ENCODE data around the gene SNPH.
"Not testable (repeated sequence)": the region's sequence is repeated elsewhere in the genome, so short reads cannot be mapped to it uniquely, and the experiment has no call there.

The SNPH gene, protein sequence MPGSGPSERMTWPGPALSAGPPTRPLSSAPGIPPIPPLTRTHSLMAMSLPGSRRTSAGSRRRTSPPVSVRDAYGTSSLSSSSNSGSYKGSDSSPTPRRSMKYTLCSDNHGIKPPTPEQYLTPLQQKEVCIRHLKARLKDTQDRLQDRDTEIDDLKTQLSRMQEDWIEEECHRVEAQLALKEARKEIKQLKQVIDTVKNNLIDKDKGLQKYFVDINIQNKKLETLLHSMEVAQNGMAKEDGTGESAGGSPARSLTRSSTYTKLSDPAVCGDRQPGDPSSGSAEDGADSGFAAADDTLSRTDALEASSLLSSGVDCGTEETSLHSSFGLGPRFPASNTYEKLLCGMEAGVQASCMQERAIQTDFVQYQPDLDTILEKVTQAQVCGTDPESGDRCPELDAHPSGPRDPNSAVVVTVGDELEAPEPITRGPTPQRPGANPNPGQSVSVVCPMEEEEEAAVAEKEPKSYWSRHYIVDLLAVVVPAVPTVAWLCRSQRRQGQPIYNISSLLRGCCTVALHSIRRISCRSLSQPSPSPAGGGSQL

GRCh38 chr20:1266167-1266973 lies at the start of gene SNPH:
TSS of gene SNPH (plus strand) at chr20:1266294. CDS start at chr20:1296240, 29,946 bp downstream.
- Histone ChIP-seq H3K36me3 (ENCODE audit: insufficient read depth, low read length) (no peaks in the 10 kb centered on the region), H3K4me1 (ENCODE audit: insufficient read depth, low read length) (peaks cover 17% of the 10 kb centered on the region), H3K9me3 (ENCODE audit: control insufficient read depth, insufficient read depth, low read length) (no peaks in the 10 kb centered on the region), H3K9ac (ENCODE audit: low read depth, low read length) (peak within 1 kb of the TSS; percentile 82)

DNA sequence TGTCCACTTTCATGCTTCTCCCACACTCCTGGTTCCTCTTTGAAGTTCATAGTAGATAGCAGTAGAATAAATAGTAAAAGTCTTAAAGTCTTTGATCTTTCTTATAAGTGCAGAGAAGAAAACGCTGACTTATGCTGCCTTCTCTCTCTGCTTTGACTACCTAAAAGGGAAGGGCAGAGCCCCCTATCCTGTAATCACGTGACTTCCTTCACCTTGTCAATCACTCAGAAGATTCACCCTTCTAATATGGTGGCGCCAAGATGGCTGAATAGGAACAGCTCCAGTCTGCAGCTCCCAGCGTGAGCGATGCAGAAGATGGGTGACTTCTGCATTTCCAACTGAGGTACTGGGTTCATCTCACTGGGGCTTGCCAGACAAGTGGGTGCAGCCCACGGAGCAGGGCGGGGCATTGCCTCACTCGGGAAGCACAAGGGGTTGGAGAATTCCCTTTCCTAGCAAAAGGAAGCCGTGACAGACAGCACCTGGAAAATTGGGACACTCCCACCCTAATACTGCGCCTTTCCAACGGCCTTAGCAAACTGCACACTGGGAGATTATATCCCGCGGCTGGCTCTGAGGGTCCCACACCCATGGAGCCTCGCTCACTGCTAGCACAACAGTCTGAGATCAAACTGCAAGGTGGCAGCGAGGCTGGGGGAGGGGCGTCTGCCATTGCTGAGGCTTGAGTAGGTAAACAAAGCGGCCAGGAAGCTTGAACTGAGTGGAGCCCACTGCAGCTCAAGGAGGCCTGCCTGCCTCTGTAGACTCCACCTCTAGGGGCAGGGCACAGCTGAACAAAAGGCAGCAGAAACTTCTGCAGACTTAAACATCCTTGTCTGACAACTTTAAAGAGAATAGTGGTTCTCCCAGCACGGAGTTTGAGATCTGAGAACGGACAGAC lies 49.3 kb upstream of the SNPH start:
- not testable (repeated sequence) for H3K9me3 ChIP-seq (ENCODE audit: control insufficient read depth, insufficient read depth, low read length); H3K36me3 ChIP-seq (ENCODE audit: insufficient read depth, low read length); H3K9ac ChIP-seq (ENCODE audit: low read depth, low read length)
- peaks cover 12% of the 10 kb centered on the region for H3K4me1 ChIP-seq (ENCODE audit: insufficient read depth, low read length)

DNA sequence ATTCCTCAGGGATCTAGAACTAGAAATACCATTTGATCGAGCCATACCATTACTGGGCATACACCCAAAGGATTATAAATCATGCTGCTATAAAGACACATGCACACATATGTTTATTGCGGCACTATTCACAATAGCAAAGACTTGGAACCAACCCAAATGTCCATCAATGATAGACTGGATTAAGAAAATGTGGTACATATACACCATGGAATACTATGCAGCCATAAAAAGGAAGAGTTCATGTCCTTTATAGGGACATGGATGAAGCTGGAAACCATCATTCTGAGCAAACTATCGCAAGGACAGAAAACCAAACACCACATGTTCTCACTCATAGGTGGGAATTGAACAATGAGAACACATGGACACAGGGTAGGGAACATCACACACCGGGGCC lies 43.3 kb upstream of the SNPH start:
- H3K36me3 ChIP-seq (ENCODE audit: insufficient read depth, low read length); H3K9me3 ChIP-seq (ENCODE audit: control insufficient read depth, insufficient read depth, low read length); H3K4me1 ChIP-seq (ENCODE audit: insufficient read depth, low read length); H3K9ac ChIP-seq (ENCODE audit: low read depth, low read length): not testable (repeated sequence)

DNA sequence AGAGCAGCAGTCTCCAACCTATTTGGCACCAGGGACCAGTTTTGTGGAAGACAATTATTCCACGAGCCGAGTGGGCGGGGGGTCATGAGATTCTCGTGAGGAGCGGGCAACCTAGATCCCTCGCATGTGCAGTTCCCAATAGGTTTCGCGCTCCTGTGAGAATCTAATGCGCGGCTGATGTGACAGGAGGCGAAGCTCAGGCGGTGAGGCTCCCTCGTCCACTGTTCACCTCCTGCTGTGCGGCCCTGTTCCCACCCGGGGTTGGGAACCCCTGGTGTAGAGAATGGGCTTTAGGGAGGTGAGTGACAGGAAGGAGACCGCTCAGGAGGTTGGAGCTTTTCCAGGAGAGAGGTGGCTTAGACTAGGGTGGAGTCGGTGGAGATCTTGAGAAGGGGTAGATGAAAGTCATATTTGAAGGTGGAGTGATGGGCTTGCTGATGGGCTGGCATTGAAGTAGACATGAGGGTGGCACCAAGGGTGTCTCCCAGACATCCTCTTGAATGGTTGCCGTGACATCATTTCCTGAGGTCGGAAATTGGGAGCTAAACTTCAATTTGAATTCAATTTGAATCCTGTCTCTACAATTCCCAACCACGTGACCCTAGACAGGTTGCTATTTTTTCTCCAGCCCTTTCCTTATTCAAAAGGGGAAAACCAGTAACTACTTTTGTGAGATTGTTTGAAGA lies 41.7 kb upstream of the SNPH start:
- no peaks in the 10 kb centered on the region for H3K36me3 ChIP-seq (ENCODE audit: insufficient read depth, low read length)
- H3K9me3 ChIP-seq (ENCODE audit: control insufficient read depth, insufficient read depth, low read length): no peaks in the 10 kb centered on the region
- H3K4me1 ChIP-seq (ENCODE audit: insufficient read depth, low read length): no peaks in the 10 kb centered on the region; the same call in 1 of the 2 replicates
- no peak overlapping the region for H3K9ac ChIP-seq (ENCODE audit: low read depth, low read length)

GRCh38 chr20:1225263-1225782 lies 40.8 kb upstream of the SNPH start:
- Histone ChIP-seq H3K9me3 (ENCODE audit: control insufficient read depth, insufficient read depth, low read length) (no peaks in the 10 kb centered on the region), H3K36me3 (ENCODE audit: insufficient read depth, low read length) (no peaks in the 10 kb centered on the region), H3K4me1 (ENCODE audit: insufficient read depth, low read length) (no peaks in the 10 kb centered on the region; the same call in 1 of the 2 replicates), H3K9ac (ENCODE audit: low read depth, low read length) (peak overlapping the region; percentile 70)

DNA sequence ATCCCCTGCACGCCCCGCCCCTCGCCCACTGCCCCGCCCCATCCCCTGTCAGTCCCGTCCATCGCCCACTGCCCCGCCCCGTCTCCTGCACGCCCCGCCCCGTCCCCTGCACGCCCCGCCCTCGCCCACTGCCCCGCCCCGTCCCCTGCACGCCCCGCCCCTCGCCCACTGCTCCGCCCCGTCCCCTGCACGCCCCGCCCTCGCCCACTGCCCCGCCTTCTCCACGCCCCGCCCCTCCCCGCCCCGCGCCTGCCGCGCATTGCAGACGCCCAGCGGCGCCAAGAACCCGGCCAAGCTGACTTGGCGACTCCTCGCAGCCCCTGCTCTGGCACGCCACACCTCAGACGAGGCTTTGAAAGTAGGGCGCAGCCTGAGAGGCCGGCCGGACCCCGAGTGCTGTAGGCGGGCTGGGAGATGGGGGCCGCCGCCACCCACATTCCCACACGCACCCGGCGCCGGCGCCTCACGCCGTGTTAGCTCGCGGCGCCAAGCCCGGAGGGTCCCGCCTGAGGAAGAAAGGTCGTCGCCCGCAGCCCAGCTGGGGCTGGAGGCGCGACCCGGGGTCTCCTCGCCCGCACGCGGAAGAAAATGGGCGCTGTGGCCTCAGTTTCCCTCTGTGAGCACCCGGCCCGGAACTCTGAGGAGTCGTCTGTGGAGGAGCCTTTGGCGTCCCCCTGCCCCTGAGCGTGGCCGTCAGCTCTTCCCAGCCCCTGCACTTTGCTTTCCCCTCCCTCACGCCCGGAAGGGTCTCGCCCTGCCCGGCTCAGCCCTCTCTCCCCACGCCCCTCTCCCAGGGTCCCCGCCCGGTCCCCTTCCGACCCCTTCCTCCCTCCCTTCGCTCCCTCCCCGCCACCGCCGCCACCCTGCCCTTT lies 40.1 kb upstream of the SNPH start, which contains the start of gene RAD21L1:
Gene RAD21L1, plus strand, starts transcription at position 262 of the 872 bp plus-strand sequence. CDS start 2,410 bp downstream, outside the sequence.
- no peaks in the 10 kb centered on the region for H3K36me3 ChIP-seq (ENCODE audit: insufficient read depth, low read length)
- H3K4me1 ChIP-seq (ENCODE audit: insufficient read depth, low read length): no peaks in the 10 kb centered on the region; the same call in 1 of the 2 replicates
- H3K9me3 ChIP-seq (ENCODE audit: control insufficient read depth, insufficient read depth, low read length): no peaks in the 10 kb centered on the region
- H3K9ac ChIP-seq (ENCODE audit: low read depth, low read length): peak within 1 kb of the TSS; percentile 93

DNA sequence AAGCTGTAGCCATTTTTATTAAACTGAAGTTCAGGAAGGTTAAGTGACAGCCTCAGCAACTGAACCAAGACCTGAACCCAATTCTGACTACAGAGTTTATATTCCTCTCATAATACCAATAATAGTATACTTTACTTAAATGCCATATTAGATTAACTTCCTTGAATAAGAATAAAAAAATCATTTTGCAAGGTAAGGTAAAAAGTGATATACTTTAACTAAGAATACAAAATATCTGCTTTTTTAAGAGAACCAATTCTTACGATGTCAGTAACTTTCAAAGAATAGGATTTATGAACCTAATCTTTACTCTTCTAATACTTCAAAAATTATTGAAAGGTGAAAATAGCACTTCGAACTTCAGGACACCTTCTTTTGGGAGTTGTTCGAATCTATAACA lies 36.6 kb upstream of the SNPH start:
- Histone ChIP-seq H3K9me3 (ENCODE audit: control insufficient read depth, insufficient read depth, low read length) (no peaks in the 10 kb centered on the region), H3K9ac (ENCODE audit: low read depth, low read length) (no peak overlapping the region), H3K36me3 (ENCODE audit: insufficient read depth, low read length) (no peaks in the 10 kb centered on the region), H3K4me1 (ENCODE audit: insufficient read depth, low read length) (no peaks in the 10 kb centered on the region; the same call in 1 of the 2 replicates)

DNA sequence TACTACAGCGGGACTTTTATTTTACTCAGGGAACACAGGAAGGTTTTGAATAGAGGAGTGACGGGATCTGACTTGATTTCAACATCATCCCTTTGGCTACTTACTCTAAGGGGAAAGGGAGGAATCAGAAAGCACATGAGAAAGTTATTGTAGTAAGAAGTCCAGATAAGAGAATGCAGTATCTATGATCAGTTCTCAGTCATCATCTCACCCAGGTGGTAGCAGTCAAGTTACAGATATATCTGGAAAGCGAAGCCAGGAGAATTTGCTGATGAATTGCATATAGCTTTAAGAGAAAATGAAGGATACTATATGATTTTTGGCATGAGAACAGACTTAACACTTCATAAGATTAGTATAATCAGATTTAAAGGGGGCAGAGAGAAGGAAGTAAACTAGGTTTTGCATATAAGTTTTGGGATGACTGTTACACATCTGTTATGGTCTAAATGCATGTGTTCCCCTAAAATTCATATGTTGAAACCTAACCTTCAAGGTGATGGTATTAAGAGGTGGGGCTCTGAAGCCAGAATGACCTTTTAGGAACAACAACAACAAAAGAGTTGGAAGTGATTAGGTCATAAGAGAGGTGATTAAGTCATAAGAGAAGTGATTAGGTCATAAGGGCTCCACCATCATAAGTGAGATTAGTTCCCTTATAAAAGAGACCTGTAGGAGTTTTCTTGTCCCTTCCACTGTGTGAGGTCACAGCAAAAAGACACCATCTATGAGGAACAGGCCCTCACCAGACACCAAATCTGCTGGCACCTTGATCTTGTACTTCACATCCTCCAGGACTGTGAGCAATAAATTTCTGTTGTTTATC lies 33.6 kb upstream of the SNPH start:
- Histone ChIP-seq H3K4me1 (ENCODE audit: insufficient read depth, low read length) (no peaks in the 10 kb centered on the region), H3K9ac (ENCODE audit: low read depth, low read length) (no peak overlapping the region), H3K36me3 (ENCODE audit: insufficient read depth, low read length) (no peaks in the 10 kb centered on the region), H3K9me3 (ENCODE audit: control insufficient read depth, insufficient read depth, low read length) (no peaks in the 10 kb centered on the region)

DNA sequence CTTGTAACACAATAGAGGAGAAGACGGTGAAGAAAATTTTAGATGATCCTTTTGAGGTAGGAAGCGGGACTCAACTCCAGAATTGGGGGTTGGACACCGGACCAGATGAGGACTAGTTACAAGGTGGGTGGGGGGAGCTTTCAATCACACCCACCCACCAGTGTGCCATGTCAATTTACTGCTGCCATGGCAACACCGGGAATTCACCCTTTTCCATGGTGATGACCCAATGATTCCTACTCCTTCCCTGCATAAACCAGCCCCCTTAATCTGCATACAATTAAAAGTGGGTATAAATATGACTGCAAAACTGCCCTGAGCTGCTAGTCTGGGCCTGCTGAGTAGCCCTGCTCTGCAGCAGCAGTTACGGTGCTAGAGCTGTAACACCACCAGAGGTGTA lies 25.5 kb upstream of the SNPH start:
- H3K4me1 ChIP-seq (ENCODE audit: insufficient read depth, low read length): peaks cover 2% of the 10 kb centered on the region; the same call in 1 of the 2 replicates
- H3K36me3 ChIP-seq (ENCODE audit: insufficient read depth, low read length): no peaks in the 10 kb centered on the region
- H3K9ac ChIP-seq (ENCODE audit: low read depth, low read length): no peak overlapping the region
- H3K9me3 ChIP-seq (ENCODE audit: control insufficient read depth, insufficient read depth, low read length): no peaks in the 10 kb centered on the region

- no peaks in the 10 kb centered on the region for H3K9me3 ChIP-seq (ENCODE audit: control insufficient read depth, insufficient read depth, low read length)
- no peak overlapping the region for H3K9ac ChIP-seq (ENCODE audit: low read depth, low read length)
Measured at GRCh38 chr20:1241456-1241855, 24.6 kb upstream of the SNPH start.

GRCh38 chr20:1242099-1242498 lies 24.0 kb upstream of the SNPH start:
- Histone ChIP-seq H3K9ac (ENCODE audit: low read depth, low read length) (no peak overlapping the region), H3K4me1 (ENCODE audit: insufficient read depth, low read length) (peaks cover 2% of the 10 kb centered on the region; the same call in 1 of the 2 replicates), H3K9me3 (ENCODE audit: control insufficient read depth, insufficient read depth, low read length) (no peaks in the 10 kb centered on the region), H3K36me3 (ENCODE audit: insufficient read depth, low read length) (no peaks in the 10 kb centered on the region)

More at GRCh38 chr20:1241456-1241855, 24.6 kb upstream of the SNPH start:
- peaks cover 2% of the 10 kb centered on the region; the same call in 1 of the 2 replicates for H3K4me1 ChIP-seq (ENCODE audit: insufficient read depth, low read length)
- H3K36me3 ChIP-seq (ENCODE audit: insufficient read depth, low read length): no peaks in the 10 kb centered on the region

DNA sequence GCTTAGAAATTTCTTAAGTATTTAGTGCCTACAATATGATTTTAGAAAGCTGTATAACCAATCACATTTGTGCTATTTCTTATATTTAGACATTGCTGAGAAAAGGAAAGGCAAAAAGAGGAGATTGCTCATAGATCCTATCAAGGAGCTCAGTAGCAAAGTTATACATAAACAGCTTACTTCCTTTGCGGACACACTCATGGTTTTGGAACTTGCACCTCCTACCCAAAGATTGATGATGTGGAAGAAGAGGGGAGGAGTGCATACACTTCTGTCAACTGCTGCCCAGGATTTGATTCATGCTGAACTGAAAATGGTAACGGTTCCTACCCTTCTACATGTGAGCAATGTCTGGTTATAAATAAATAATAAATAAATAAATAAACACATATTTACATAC lies 23.6 kb upstream of the SNPH start:
- no peaks in the 10 kb centered on the region for H3K9me3 ChIP-seq (ENCODE audit: control insufficient read depth, insufficient read depth, low read length)
- H3K36me3 ChIP-seq (ENCODE audit: insufficient read depth, low read length): no peaks in the 10 kb centered on the region
- H3K4me1 ChIP-seq (ENCODE audit: insufficient read depth, low read length): peaks cover 2% of the 10 kb centered on the region; the same call in 1 of the 2 replicates
- H3K9ac ChIP-seq (ENCODE audit: low read depth, low read length): no peak overlapping the region
